CD8-positive, alpha-beta memory T cell (primary cell): ENCODE measurements around the gene SMIM7. TPM values are rescaled to one million over a fixed set of nuclear protein-coding genes. Genes with fewer than 3 reads are reported as not detected.
A peak's percentile ranks its signal among the peaks of the same experiment; 100 is the strongest.
"Not testable (repeated sequence)": the region's sequence is repeated elsewhere in the genome, so short reads cannot be mapped to it uniquely, and the experiment has no call there.

Experiments used
- CTCF ChIA-PET: fragments of 350-600 bp; sonication (Branson Sonifier 250); formaldehyde crosslinking; loops from one replicate; lab custom pipeline; 2021; ENCODE audit warnings: antibody characterized with exemption; lab: Charles Lee
- POLR2A ChIA-PET: fragments of 350-600 bp; sonication (Branson Sonifier 250); formaldehyde crosslinking; loops from one replicate; lab custom pipeline; 2021; ENCODE audit warnings: antibody characterized with exemption; lab: Charles Lee
- DNase-seq, 5 donors: peaks; one replicate each; pipeline versions ENCODE4 v3.0.0 to v3.0.0-alpha.2; 2020 to 2022; ENCODE audit warnings: mixed read lengths in 1 of 5
- H3K27ac ChIP-seq: one replicate; pipeline ENCODE4 v1.7.0; 2013; ENCODE audit warnings: low read depth, mild to moderate bottlenecking, low read length, moderate library complexity
- H3K27me3 ChIP-seq: 2 replicates; pipeline ENCODE4 v1.7.0; 2013; ENCODE audit warnings: low read length, mild to moderate bottlenecking; ENCODE audit not compliant: insufficient read depth, poor library complexity, severe bottlenecking
- H3K36me3 ChIP-seq: 2 replicates; pipeline ENCODE4 v1.7.0; 2013; ENCODE audit warnings: mild to moderate bottlenecking, low read length, moderate library complexity; ENCODE audit not compliant: insufficient read depth
- H3K4me1 ChIP-seq: 2 replicates; pipeline ENCODE4 v1.7.0; 2013; ENCODE audit warnings: mild to moderate bottlenecking, low read length, moderate library complexity; ENCODE audit not compliant: insufficient read depth
- H3K4me3 ChIP-seq: 2 replicates; pipeline ENCODE4 v1.7.0; 2013; ENCODE audit warnings: mild to moderate bottlenecking, low read length
- H3K9me3 ChIP-seq: 2 replicates; pipeline ENCODE4 v1.7.0; 2013; ENCODE audit warnings: mild to moderate bottlenecking, low read length
- H3K27ac Mint-ChIP-seq, 8 donors: one replicate each; pipeline ENCODE4 v1.8.0; 2020 to 2021; ENCODE audit warnings: mixed read lengths in 8 of 8, mild to moderate bottlenecking in 6 of 8, inconsistent platforms in 3 of 8, moderate library complexity in 3 of 8
- H3K27me3 Mint-ChIP-seq, 2 donors: one replicate each; pipeline ENCODE4 v1.8.0; 2020 to 2021; ENCODE audit warnings: mixed read lengths in 2 of 2, mild to moderate bottlenecking in 1 of 2, moderate library complexity in 1 of 2
- H3K36me3 Mint-ChIP-seq, 3 donors: one replicate each; pipeline ENCODE4 v1.8.0; 2020 to 2021; ENCODE audit warnings: mixed read lengths in 3 of 3, inconsistent platforms in 1 of 3, mild to moderate bottlenecking in 1 of 3
- H3K4me1 Mint-ChIP-seq, 3 donors: one replicate each; pipeline ENCODE4 v1.8.0; 2020 to 2021; ENCODE audit warnings: mixed read lengths in 3 of 3, inconsistent platforms in 1 of 3, mild to moderate bottlenecking in 1 of 3
- H3K4me3 Mint-ChIP-seq, 7 donors: one replicate each; pipeline ENCODE4 v1.8.0; 2020 to 2021; ENCODE audit warnings: mixed read lengths in 7 of 7, mild to moderate bottlenecking in 6 of 7, moderate library complexity in 4 of 7, inconsistent platforms in 2 of 7
- H3K9me3 Mint-ChIP-seq, 5 donors: one replicate each; pipeline ENCODE4 v1.8.0; 2020 to 2022; ENCODE audit warnings: mixed read lengths in 5 of 5, mild to moderate bottlenecking in 3 of 5, moderate library complexity in 2 of 5, inconsistent platforms in 1 of 5
- polyA plus RNA-seq: library from polyadenylated mRNA; unstranded; fragments of 300-500 nt; fragmentation: Illumina TruSeq; gene quantifications from one replicate; pipeline ENCODE4 v1.2.3, GENCODE V29; 2021
- total RNA-seq, 2 experiments: library from RNA; stranded (reverse); gene quantifications; one replicate each; pipeline ENCODE4 v1.2.3, GENCODE V29; 2021

The SMIM7 gene
- total and polyA plus RNA-seq, 3 experiments from 2014 or later = 61.7 to 64.5 (median 64.5) TPM

GRCh38 chr19:16654140-16654539 lies 5.8 kb downstream of the SMIM7 start:
- H3K9me3 ChIP-seq = no peaks in the 10 kb centered on the region
- peaks cover 23% of the 10 kb centered on the region for H3K4me1 ChIP-seq
- H3K36me3 Mint-ChIP-seq = peaks cover 15 to 88% (median 23%) of the 10 kb centered on the region in 3 donors
- no peak overlapping the region for H3K27ac ChIP-seq
- H3K9me3 Mint-ChIP-seq = no peaks in the 10 kb centered on the region
- H3K27ac Mint-ChIP-seq = no peak overlapping the region
- H3K36me3 ChIP-seq = peaks cover 59% of the 10 kb centered on the region
- POLR2A ChIA-PET = no interaction called here
- peak overlapping the region in 1 of 7 donors; percentile 32 for H3K4me3 Mint-ChIP-seq
- no peak for DNase-seq
- H3K27me3 ChIP-seq = no peaks in the 10 kb centered on the region
- CTCF ChIA-PET = no interaction called here
- no peaks in the 10 kb centered on the region for H3K27me3 Mint-ChIP-seq
- H3K4me1 Mint-ChIP-seq = peaks cover 30 to 58% (median 47%) of the 10 kb centered on the region in 3 donors
- no peak overlapping the region for H3K4me3 ChIP-seq

- H3K27me3 ChIP-seq = no peaks in the 10 kb centered on the region
- H3K27me3 Mint-ChIP-seq = no peaks in the 10 kb centered on the region
- H3K9me3 ChIP-seq = no peaks in the 10 kb centered on the region
- peaks cover 15 to 85% (median 23%) of the 10 kb centered on the region in 3 donors for H3K36me3 Mint-ChIP-seq
- POLR2A ChIA-PET = no interaction called here
- H3K4me3 ChIP-seq = no peak overlapping the region
- peak overlapping the region in 4 of 8 donors; percentile 30 to 59 (median 38) for H3K27ac Mint-ChIP-seq
- no peak overlapping the region for H3K4me3 Mint-ChIP-seq
- H3K4me1 Mint-ChIP-seq = peaks cover 17 to 50% (median 38%) of the 10 kb centered on the region in 3 donors
- peaks cover 10% of the 10 kb centered on the region for H3K4me1 ChIP-seq
- no peak for DNase-seq
- H3K36me3 ChIP-seq = peaks cover 50% of the 10 kb centered on the region
- H3K27ac ChIP-seq = no peak overlapping the region
- CTCF ChIA-PET = no interaction called here
- no peaks in the 10 kb centered on the region for H3K9me3 Mint-ChIP-seq
Measured at GRCh38 chr19:16652854-16653253, 7.1 kb downstream of the SMIM7 start.

DNA sequence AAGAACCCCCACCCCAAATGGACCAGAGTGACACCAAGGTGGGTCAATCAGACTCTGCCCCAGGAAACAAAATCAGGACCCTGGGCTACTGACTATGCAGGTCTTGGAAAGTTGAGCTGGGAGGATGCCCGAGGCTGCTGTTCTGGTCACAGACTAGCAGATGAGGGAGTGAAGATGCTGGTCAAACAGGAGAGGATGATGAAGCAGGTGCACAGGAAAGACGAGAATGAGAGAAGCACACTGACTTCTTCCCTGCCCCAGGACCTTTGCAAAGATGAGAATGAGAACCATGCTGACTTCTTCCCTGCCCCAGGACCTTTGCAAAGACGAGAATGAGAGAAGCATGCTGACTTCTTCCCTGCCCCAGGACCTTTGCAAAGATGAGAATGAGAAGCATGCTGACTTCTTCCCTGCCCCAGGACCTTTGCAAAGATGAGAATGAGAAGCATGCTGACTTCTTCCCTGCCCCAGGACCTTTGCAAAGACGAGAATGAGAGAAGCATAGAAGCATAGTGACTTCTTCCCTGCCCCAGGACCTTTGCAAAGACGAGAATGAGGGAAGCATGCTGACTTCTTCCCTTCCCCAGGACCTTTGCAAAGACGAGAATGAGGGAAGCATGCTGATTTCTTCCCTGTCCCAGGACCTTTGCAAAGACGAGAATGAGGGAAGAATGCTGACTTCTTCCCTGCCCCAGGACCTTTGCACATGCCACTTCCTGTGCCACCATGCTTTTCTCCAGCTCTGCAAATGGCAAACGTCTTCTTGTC lies 8.3 kb downstream of the SMIM7 start:
- H3K4me3 ChIP-seq, H3K4me3 Mint-ChIP-seq, CTCF ChIA-PET, H3K9me3 Mint-ChIP-seq, H3K27me3 Mint-ChIP-seq, H3K9me3 ChIP-seq, H3K4me1 ChIP-seq, H3K27me3 ChIP-seq, DNase-seq, H3K27ac ChIP-seq, POLR2A ChIA-PET: not testable (repeated sequence)
- H3K36me3 ChIP-seq = peaks cover 43% of the 10 kb centered on the region
- H3K4me1 Mint-ChIP-seq = peaks cover 11 to 41% (median 29%) of the 10 kb centered on the region in 3 donors
- H3K27ac Mint-ChIP-seq = peak overlapping the region in 3 of 8 donors; percentile 9 to 39 (median 33)
- peaks cover 15 to 86% (median 17%) of the 10 kb centered on the region in 3 donors for H3K36me3 Mint-ChIP-seq

DNA sequence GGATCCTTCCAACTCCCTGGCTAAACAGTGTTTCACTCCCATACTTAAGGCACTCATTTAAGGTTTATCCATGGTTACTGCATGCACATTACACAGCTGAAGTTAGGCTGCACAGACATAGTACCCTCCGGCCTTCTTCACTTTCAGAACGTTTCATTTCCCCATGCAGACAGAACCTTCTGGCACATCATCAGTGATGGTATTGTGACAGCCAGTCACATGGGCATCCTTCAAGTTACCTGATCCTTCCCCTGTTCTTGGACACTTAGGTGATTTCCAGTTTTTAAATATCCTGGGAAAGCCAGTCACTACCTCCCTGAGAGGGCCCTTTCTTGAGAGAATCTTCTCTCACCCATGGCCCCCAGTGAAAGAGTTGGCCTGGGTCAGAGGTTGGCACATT lies 9.1 kb downstream of the SMIM7 start:
- no peak for DNase-seq
- Mint-ChIP-seq H3K4me1 (peaks cover 7 to 34% (median 25%) of the 10 kb centered on the region in 3 donors), H3K4me3 (no peak overlapping the region), H3K27ac (peak overlapping the region in 2 of 8 donors; percentile 38 to 79), H3K27me3 (no peaks in the 10 kb centered on the region), H3K9me3 (no peaks in the 10 kb centered on the region), H3K36me3 (peaks cover 15 to 86% (median 17%) of the 10 kb centered on the region in 3 donors)
- H3K27ac ChIP-seq = no peak overlapping the region
- POLR2A ChIA-PET = no interaction called here
- H3K27me3 ChIP-seq = no peaks in the 10 kb centered on the region
- no peaks in the 10 kb centered on the region for H3K4me1 ChIP-seq
- H3K4me3 ChIP-seq = no peak overlapping the region
- peaks cover 46% of the 10 kb centered on the region for H3K36me3 ChIP-seq
- H3K9me3 ChIP-seq = no peaks in the 10 kb centered on the region
- CTCF ChIA-PET = no interaction called here

GRCh38 chr19:16649734-16650133 lies 10.2 kb downstream of the SMIM7 start:
- Mint-ChIP-seq H3K27me3 (no peaks in the 10 kb centered on the region), H3K9me3 (no peaks in the 10 kb centered on the region), H3K36me3 (peaks cover 15 to 87% (median 17%) of the 10 kb centered on the region in 3 donors), H3K4me1 (peaks cover 9 to 34% (median 26%) of the 10 kb centered on the region in 3 donors), H3K27ac (peak overlapping the region in 6 of 8 donors; percentile 17 to 52 (median 37)), H3K4me3 (no peak overlapping the region)
- no peak overlapping the region for H3K27ac ChIP-seq
- no peaks in the 10 kb centered on the region for H3K4me1 ChIP-seq
- no peaks in the 10 kb centered on the region for H3K27me3 ChIP-seq
- peaks cover 49% of the 10 kb centered on the region for H3K36me3 ChIP-seq
- H3K9me3 ChIP-seq = no peaks in the 10 kb centered on the region
- ChIA-PET CTCF (no interaction called here), POLR2A (interaction anchor here (0.9 kb wide), 1 partner anchor 21 kb away, joined by 3 read pairs; no protein-coding TSS in a partner anchor)
- no peak overlapping the region for H3K4me3 ChIP-seq
- no peak for DNase-seq

- H3K4me3 Mint-ChIP-seq = no peak overlapping the region
- Histone ChIP-seq H3K9me3 (no peaks in the 10 kb centered on the region), H3K36me3 (peaks cover 38% of the 10 kb centered on the region), H3K27me3 (no peaks in the 10 kb centered on the region), H3K4me3 (no peak overlapping the region), H3K4me1 (no peaks in the 10 kb centered on the region), H3K27ac (no peak overlapping the region)
- H3K4me1 Mint-ChIP-seq = peaks cover 10 to 33% (median 24%) of the 10 kb centered on the region in 3 donors
- no peak overlapping the region for H3K27ac Mint-ChIP-seq
- POLR2A ChIA-PET = interaction anchor here (0.7 kb wide), 1 partner anchor 24 kb away, joined by 4 read pairs; no protein-coding TSS in a partner anchor
- no peaks in the 10 kb centered on the region for H3K27me3 Mint-ChIP-seq
- H3K36me3 Mint-ChIP-seq = peaks cover 0 to 87% (median 8%) of the 10 kb centered on the region in 3 donors
- CTCF ChIA-PET = no interaction called here
- DNase-seq = no peak
- no peaks in the 10 kb centered on the region for H3K9me3 Mint-ChIP-seq
Measured at GRCh38 chr19:16645140-16645539, 14.8 kb downstream of the SMIM7 start.

- DNase-seq = no peak
- Histone ChIP-seq H3K27ac (no peak overlapping the region), H3K9me3 (no peaks in the 10 kb centered on the region), H3K4me3 (no peak overlapping the region), H3K36me3 (peaks cover 40% of the 10 kb centered on the region), H3K4me1 (no peaks in the 10 kb centered on the region), H3K27me3 (no peaks in the 10 kb centered on the region)
- peaks cover 19 to 39% (median 30%) of the 10 kb centered on the region in 3 donors for H3K4me1 Mint-ChIP-seq
- ChIA-PET CTCF (interaction anchor here (0.5 kb wide), 1 partner anchor 590 kb away, joined by 4 read pairs; no protein-coding TSS in a partner anchor), POLR2A (interaction anchor here (0.6 to 0.7 kb wide), 2 partner anchors 25 to 193 kb away, joined by 5 read pairs; no protein-coding TSS in a partner anchor)
- H3K27ac Mint-ChIP-seq = no peak overlapping the region
- H3K36me3 Mint-ChIP-seq = peaks cover 0 to 80% (median 9%) of the 10 kb centered on the region in 3 donors
- H3K9me3 Mint-ChIP-seq = no peaks in the 10 kb centered on the region
- H3K27me3 Mint-ChIP-seq = no peaks in the 10 kb centered on the region
- H3K4me3 Mint-ChIP-seq = no peak overlapping the region
Measured at GRCh38 chr19:16641695-16642094, 18.2 kb downstream of the SMIM7 start.

- Histone ChIP-seq H3K9me3 (no peaks in the 10 kb centered on the region), H3K4me1 (no peaks in the 10 kb centered on the region), H3K4me3 (no peak overlapping the region), H3K27ac (no peak overlapping the region), H3K27me3 (no peaks in the 10 kb centered on the region), H3K36me3 (peaks cover 33% of the 10 kb centered on the region)
- Mint-ChIP-seq H3K27me3 (no peaks in the 10 kb centered on the region), H3K4me1 (peaks cover 19 to 40% (median 30%) of the 10 kb centered on the region in 3 donors), H3K36me3 (peaks cover 0 to 76% (median 9%) of the 10 kb centered on the region in 3 donors), H3K4me3 (no peak overlapping the region), H3K9me3 (no peaks in the 10 kb centered on the region), H3K27ac (no peak overlapping the region)
- POLR2A ChIA-PET = interaction anchor here (0.6 to 0.7 kb wide), 2 partner anchors 26 to 38 kb away, joined by 4 to 5 read pairs; no protein-coding TSS in a partner anchor
- DNase-seq = no peak
- CTCF ChIA-PET = interaction anchor here (0.5 kb wide), 1 partner anchor 591 kb away, joined by 4 read pairs; no protein-coding TSS in a partner anchor
Measured at GRCh38 chr19:16640951-16641350, 19.0 kb downstream of the SMIM7 start.
